Panc1 (cell line): ENCODE measurements around the gene EYS. TPM values are rescaled to one million over a fixed set of nuclear protein-coding genes. Genes with fewer than 3 reads are reported as not detected.

ENCODE experiments used
- ATAC-seq: fragments of 200-7000 bp; cut with Tn5 transposase; 2 replicates; pipeline ENCODE4 v1.9.1; 2020; ENCODE audit warnings: mild to moderate bottlenecking, moderate library complexity
- BruUV-seq: library from RNA; stranded (reverse); fragments of 400-500 nt; replicated peaks from 2 replicates; lab custom pipeline; 2021; lab: Mats Ljungman, UMichigan
- CTCF ChIA-PET: fragments of 300-600 bp; sonication (Branson Sonifier 250); formaldehyde crosslinking; loops from one replicate; lab custom pipeline; 2022; ENCODE audit warnings: antibody characterized with exemption; lab: Charles Lee
- POLR2A ChIA-PET: fragments of 300-600 bp; sonication (Branson Sonifier 250); formaldehyde crosslinking; loops from one replicate; lab custom pipeline; 2022; ENCODE audit warnings: antibody characterized with exemption; lab: Charles Lee
- DNase-seq: peaks from one replicate; pipeline ENCODE4 v3.0.0-alpha.2; 2010; ENCODE audit warnings: low read depth, low spot score
- H3K27ac ChIP-seq: 2 replicates; pipeline ENCODE4 v1.5.1; 2011; ENCODE audit warnings: mild to moderate bottlenecking, low read length, inconsistent platforms
- H3K27me3 ChIP-seq: fragments of 200-500 bp; sonication (Bioruptor generic); 2 replicates; pipeline ENCODE4 v1.6.0; 2014; ENCODE audit warnings: low read length, inconsistent platforms; ENCODE audit not compliant: control insufficient read depth, insufficient read depth
- H3K36me3 ChIP-seq: fragments of 200-500 bp; sonication (Bioruptor generic); 2 replicates; pipeline ENCODE4 v1.5.1; 2014; ENCODE audit warnings: inconsistent platforms, mild to moderate bottlenecking, low read length, moderate library complexity; ENCODE audit not compliant: control insufficient read depth, insufficient read depth
- H3K4me1 ChIP-seq: 2 replicates; pipeline ENCODE4 v1.5.1; 2011; ENCODE audit warnings: inconsistent platforms, mild to moderate bottlenecking, low read length, moderate library complexity; ENCODE audit not compliant: control insufficient read depth, insufficient read depth
- H3K4me3 ChIP-seq, 2 experiments: 2 replicates each; pipeline ENCODE4 v1.5.1; 2011 to 2012; ENCODE audit warnings: low read depth in 2 of 2, low read length in 2 of 2, mild to moderate bottlenecking in 2 of 2, inconsistent platforms in 1 of 2, moderate library complexity in 1 of 2
- H3K9me3 ChIP-seq: fragments of 200-500 bp; sonication (Bioruptor generic); 2 replicates; pipeline ENCODE4 v1.5.1; 2014; ENCODE audit warnings: low read depth, mild to moderate bottlenecking, inconsistent platforms, low read length, moderate library complexity; ENCODE audit not compliant: control insufficient read depth, insufficient read depth
- CTCF ChIP-seq: fragments of 450-650 bp; IDR thresholded peaks from 2 replicates; pipeline ENCODE4 v1.5.1; 2017; ENCODE audit warnings: mild to moderate bottlenecking
- POLR2AphosphoS5 ChIP-seq: IDR thresholded peaks from 2 replicates; pipeline ENCODE4 v1.6.1; 2012; ENCODE audit warnings: mild to moderate bottlenecking, low read depth, low read length, moderate library complexity
- SIN3A ChIP-seq: IDR thresholded peaks from 2 replicates; pipeline ENCODE4 v1.6.1; 2012; ENCODE audit warnings: low read depth, mild to moderate bottlenecking, low read length, moderate library complexity, borderline replicate concordance; ENCODE audit not compliant: insufficient read depth
- TCF7L2 ChIP-seq: IDR thresholded peaks from 2 replicates; pipeline ENCODE4 v1.6.1; 2011; ENCODE audit warnings: mild to moderate bottlenecking, low read depth, low read length, inconsistent platforms
- in situ Hi-C: cut with HindIII; loops from 2 replicates; pipeline ENCODE4 v1.10.0; 2016; ENCODE audit warnings: low sequenced_read_pairs, low pct_unique_long_range_greater_than_20kb
- intact Hi-C: fragments of 100-400 bp; cut with micrococcal nuclease; formaldehyde crosslinking; loops from one replicate; pipeline ENCODE4 v1.10.0; 2022; ENCODE audit not compliant: unreplicated experiment
- total RNA-seq: library from RNA; stranded (reverse); gene quantifications from one replicate; pipeline ENCODE4 v1.2.1, GENCODE V29; 2021; ENCODE audit not compliant: unreplicated experiment
- TF ChIP-seq, protein P1 (sequence below), 2 experiments: IDR thresholded peaks; 2 replicates each; pipeline ENCODE4 v1.6.1; 2011 to 2012; ENCODE audit warnings: low read depth in 2 of 2, control low read depth in 1 of 2, low read length in 1 of 2, mild to moderate bottlenecking in 1 of 2, moderate library complexity in 1 of 2; ENCODE audit not compliant: insufficient read depth in 1 of 2

Gene EYS
- total RNA-seq, 1 experiment from 2014 or later: not detected

GRCh38 chr6:65623566-65623965 is 83.5 kb downstream of the EYS start:
- in situ Hi-C loops: no loop called here
- H3K36me3 ChIP-seq: no peaks in the 10 kb centered on the region
- ATAC-seq: no peak

DNA sequence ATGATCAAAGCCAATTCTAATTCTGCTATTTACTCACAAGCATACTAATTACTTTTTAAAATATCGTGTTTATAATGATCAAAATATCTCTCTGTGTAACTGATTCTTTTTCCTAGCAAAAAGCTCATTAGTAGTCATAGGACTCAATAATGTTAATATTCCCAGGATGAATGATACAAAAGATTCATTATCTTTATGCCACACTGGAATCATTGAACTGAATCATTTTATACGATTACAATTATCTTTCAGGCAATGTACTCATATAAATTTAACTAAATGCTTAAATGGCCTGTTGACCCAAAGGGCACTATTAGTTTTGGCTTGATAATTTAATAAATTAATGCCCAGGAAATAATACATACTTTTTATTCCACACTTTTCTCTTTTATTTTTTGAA is 96.3 kb downstream of the EYS start:
- Histone ChIP-seq H3K4me1 (no peaks in the 10 kb centered on the region), H3K9me3 (no peaks in the 10 kb centered on the region; the same call in 1 of the 2 replicates), H3K27ac (no peak overlapping the region), H3K36me3 (no peaks in the 10 kb centered on the region; the same call in 1 of the 2 replicates), H3K27me3 (no peaks in the 10 kb centered on the region), H3K4me3 (no peak overlapping the region)
- CTCF ChIA-PET: no interaction called here
- BruUV-seq: no TSS peak
- intact Hi-C loops: no loop called here
- DNase-seq: no peak
- no peak for ATAC-seq
- in situ Hi-C loops: no loop called here
- POLR2A ChIA-PET: interaction anchor here (0.6 kb wide), 1 partner anchor 53 kb away, joined by 4 read pairs; no protein-coding TSS in a partner anchor
- TF ChIP-seq CTCF: no peak
- TF ChIP-seq, protein P1, sequence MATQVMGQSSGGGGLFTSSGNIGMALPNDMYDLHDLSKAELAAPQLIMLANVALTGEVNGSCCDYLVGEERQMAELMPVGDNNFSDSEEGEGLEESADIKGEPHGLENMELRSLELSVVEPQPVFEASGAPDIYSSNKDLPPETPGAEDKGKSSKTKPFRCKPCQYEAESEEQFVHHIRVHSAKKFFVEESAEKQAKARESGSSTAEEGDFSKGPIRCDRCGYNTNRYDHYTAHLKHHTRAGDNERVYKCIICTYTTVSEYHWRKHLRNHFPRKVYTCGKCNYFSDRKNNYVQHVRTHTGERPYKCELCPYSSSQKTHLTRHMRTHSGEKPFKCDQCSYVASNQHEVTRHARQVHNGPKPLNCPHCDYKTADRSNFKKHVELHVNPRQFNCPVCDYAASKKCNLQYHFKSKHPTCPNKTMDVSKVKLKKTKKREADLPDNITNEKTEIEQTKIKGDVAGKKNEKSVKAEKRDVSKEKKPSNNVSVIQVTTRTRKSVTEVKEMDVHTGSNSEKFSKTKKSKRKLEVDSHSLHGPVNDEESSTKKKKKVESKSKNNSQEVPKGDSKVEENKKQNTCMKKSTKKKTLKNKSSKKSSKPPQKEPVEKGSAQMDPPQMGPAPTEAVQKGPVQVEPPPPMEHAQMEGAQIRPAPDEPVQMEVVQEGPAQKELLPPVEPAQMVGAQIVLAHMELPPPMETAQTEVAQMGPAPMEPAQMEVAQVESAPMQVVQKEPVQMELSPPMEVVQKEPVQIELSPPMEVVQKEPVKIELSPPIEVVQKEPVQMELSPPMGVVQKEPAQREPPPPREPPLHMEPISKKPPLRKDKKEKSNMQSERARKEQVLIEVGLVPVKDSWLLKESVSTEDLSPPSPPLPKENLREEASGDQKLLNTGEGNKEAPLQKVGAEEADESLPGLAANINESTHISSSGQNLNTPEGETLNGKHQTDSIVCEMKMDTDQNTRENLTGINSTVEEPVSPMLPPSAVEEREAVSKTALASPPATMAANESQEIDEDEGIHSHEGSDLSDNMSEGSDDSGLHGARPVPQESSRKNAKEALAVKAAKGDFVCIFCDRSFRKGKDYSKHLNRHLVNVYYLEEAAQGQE (IDR thresholded peaks at IDR 0.05; ENCODE audit: insufficient read depth in 1 of 2, low read depth in 2 of 2, low read length in 1 of 2): no peak

More at GRCh38 chr6:65623566-65623965, 83.5 kb downstream of the EYS start:
- Histone ChIP-seq H3K27ac (no peak overlapping the region), H3K9me3 (0 out of 2 replicates have a peak, but pooled peaks cover 3% of the 10 kb centered on the region), H3K4me3 (no peak overlapping the region), H3K4me1 (no peaks in the 10 kb centered on the region), H3K27me3 (no peaks in the 10 kb centered on the region)
- POLR2A ChIA-PET: no interaction called here
- CTCF ChIA-PET: no interaction called here
- BruUV-seq: no TSS peak
- no peak for DNase-seq
- intact Hi-C loops: no loop called here
- no peak for TF ChIP-seq POLR2AphosphoS5
- TF ChIP-seq SIN3A: no peak
- TF ChIP-seq CTCF: no peak
- TF ChIP-seq TCF7L2: no peak
- TF ChIP-seq, protein P1 (IDR thresholded peaks at IDR 0.05; ENCODE audit: insufficient read depth in 1 of 2, low read depth in 2 of 2, low read length in 1 of 2): no peak
